ENCODE measurements around the gene BAZ1B. TPM values are rescaled to one million over a fixed set of nuclear protein-coding genes. Genes with fewer than 3 reads are reported as not detected.

The BAZ1B gene
- total and polyA plus RNA-seq, 2 donors from 2014 or later, result 10.4 to 52.0 TPM

- Histone ChIP-seq H3K36me3 (ENCODE audit: control insufficient read depth in 2 of 3, insufficient read depth in 3 of 3, low read length in 3 of 3) (peaks cover under 1 to 10% (median 6%) of the 10 kb centered on the region in 3 donors), H3K4me1 (ENCODE audit: control insufficient read depth in 2 of 3, insufficient read depth in 2 of 3, low read depth in 1 of 3, low read length in 3 of 3) (peaks cover 0 to 2% (median 0%) of the 10 kb centered on the region in 3 donors), H3K4me3 (ENCODE audit: low read length in 3 of 3) (no peak overlapping the region), H3K9me3 (ENCODE audit: control insufficient read depth in 2 of 3, insufficient read depth in 1 of 3, low read length in 3 of 3) (no peaks in the 10 kb centered on the region), H3K27ac (ENCODE audit: low read depth in 2 of 2, low read length in 2 of 2) (no peak overlapping the region), H3K27me3 (ENCODE audit: control insufficient read depth, insufficient read depth, low read length) (no peaks in the 10 kb centered on the region), H3K9ac (ENCODE audit: low read length in 3 of 3) (no peak overlapping the region)
- TF ChIP-seq CTCF (IDR thresholded peaks at IDR 0.05; ENCODE audit: borderline replicate concordance, extremely low read depth, insufficient read depth), result no peak
- DNase-seq, result no peak
- FAIRE-seq, result no peak
- intact Hi-C loops (cut with DNase I), result no loop called here
Observed at GRCh38 chr7:73437091-73437490, 85.0 kb downstream of the BAZ1B start.

- Histone ChIP-seq H3K27ac (ENCODE audit: low read depth in 2 of 2, low read length in 2 of 2) (no peak overlapping the region), H3K4me3 (ENCODE audit: low read length in 3 of 3) (no peak overlapping the region), H3K36me3 (ENCODE audit: control insufficient read depth in 2 of 3, insufficient read depth in 3 of 3, low read length in 3 of 3) (peaks cover 0 to 6% (median 0%) of the 10 kb centered on the region in 3 donors), H3K4me1 (ENCODE audit: control insufficient read depth in 2 of 3, insufficient read depth in 2 of 3, low read depth in 1 of 3, low read length in 3 of 3) (peaks cover 0 to 2% (median 0%) of the 10 kb centered on the region in 3 donors), H3K9me3 (ENCODE audit: control insufficient read depth in 2 of 3, insufficient read depth in 1 of 3, low read length in 3 of 3) (no peaks in the 10 kb centered on the region), H3K9ac (ENCODE audit: low read length in 3 of 3) (no peak overlapping the region), H3K27me3 (ENCODE audit: control insufficient read depth, insufficient read depth, low read length) (no peaks in the 10 kb centered on the region)
- TF ChIP-seq CTCF (IDR thresholded peaks at IDR 0.05; ENCODE audit: borderline replicate concordance, extremely low read depth, insufficient read depth), result no peak
- DNase-seq, result peak in 3 of 5 donors; percentile 54 to 71 (median 55)
- FAIRE-seq, result no peak
- intact Hi-C loops (cut with DNase I), result no loop called here
Observed at GRCh38 chr7:73436031-73436929, 85.8 kb downstream of the BAZ1B start.

- DNase-seq (no peak), FAIRE-seq (no peak)
- no peaks in the 10 kb centered on the region for H3K9me3 ChIP-seq (ENCODE audit: control insufficient read depth in 2 of 3, insufficient read depth in 1 of 3, low read length in 3 of 3)
Observed at GRCh38 chr7:73435471-73436009, 86.6 kb downstream of the BAZ1B start.

More at GRCh38 chr7:73435471-73436009, 86.6 kb downstream of the BAZ1B start:
- Histone ChIP-seq H3K9ac (ENCODE audit: low read length in 3 of 3) (no peak overlapping the region), H3K36me3 (ENCODE audit: control insufficient read depth in 2 of 3, insufficient read depth in 3 of 3, low read length in 3 of 3) (peaks cover 0 to 2% (median 0%) of the 10 kb centered on the region in 3 donors), H3K27ac (ENCODE audit: low read depth in 2 of 2, low read length in 2 of 2) (no peak overlapping the region), H3K4me1 (ENCODE audit: control insufficient read depth in 2 of 3, insufficient read depth in 2 of 3, low read depth in 1 of 3, low read length in 3 of 3) (peaks cover 0 to 2% (median 0%) of the 10 kb centered on the region in 3 donors), H3K27me3 (ENCODE audit: control insufficient read depth, insufficient read depth, low read length) (no peaks in the 10 kb centered on the region), H3K4me3 (ENCODE audit: low read length in 3 of 3) (no peak overlapping the region)
- intact Hi-C loops (cut with DNase I), result no loop called here
- no peak for TF ChIP-seq CTCF (IDR thresholded peaks at IDR 0.05; ENCODE audit: borderline replicate concordance, extremely low read depth, insufficient read depth)

All from kidney (tissue), 14 donors.